HG03457 (cell line): Measurements from ENCODE around the gene FLAD1.

Source experiments
- ATAC-seq: cut with Tn5 transposase; IDR thresholded peaks from one replicate; pipeline ENCODE4 v1.9.1; 2021; ENCODE audit warnings: moderate number of reproducible peaks; ENCODE audit not compliant: unreplicated experiment

FLAD1 gene

DNA sequence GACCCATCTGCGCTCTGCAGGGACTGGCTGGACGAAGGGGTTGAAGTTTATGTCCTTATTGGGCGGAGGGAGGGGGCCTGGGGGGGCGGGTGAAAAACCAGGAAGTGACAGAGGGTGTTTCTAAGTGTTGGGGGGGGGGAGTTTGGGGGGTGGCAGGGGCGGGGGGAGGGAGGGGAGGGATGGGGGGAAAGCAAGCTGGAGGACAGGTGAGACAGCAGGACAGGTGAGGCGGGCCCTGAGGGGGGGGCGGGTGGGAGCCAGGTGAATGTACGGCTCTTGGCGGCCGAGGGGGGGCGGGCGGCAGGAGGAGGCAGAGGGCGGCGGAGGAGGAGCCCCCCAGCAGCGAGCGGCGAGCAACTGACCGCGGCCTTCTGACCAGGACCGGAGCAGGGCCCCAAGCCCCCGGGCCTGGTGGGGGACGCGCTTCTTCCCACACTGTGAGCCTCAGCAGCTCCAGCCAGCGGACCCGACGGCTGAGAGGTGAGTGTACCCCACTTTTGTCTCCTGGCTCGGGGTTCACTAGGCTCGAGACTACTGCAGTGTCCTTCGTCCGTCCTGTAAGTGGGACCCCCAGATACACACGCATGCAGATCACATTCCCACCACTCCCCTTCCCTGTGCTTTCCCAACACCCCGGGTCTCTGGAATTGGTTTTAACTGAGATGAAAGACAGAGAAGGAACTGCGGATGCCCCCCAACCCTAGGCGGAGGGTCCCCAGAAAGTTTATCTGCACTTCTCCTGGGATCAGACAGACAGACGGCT, 19.5 kb downstream of the FLAD1 start, which contains the start of gene ZBTB7B:
Gene ZBTB7B, plus strand, starts transcription at position 339 of the 763 bp plus-strand sequence. CDS start 11,859 bp downstream, outside the sequence.
- no peak for ATAC-seq

DNA sequence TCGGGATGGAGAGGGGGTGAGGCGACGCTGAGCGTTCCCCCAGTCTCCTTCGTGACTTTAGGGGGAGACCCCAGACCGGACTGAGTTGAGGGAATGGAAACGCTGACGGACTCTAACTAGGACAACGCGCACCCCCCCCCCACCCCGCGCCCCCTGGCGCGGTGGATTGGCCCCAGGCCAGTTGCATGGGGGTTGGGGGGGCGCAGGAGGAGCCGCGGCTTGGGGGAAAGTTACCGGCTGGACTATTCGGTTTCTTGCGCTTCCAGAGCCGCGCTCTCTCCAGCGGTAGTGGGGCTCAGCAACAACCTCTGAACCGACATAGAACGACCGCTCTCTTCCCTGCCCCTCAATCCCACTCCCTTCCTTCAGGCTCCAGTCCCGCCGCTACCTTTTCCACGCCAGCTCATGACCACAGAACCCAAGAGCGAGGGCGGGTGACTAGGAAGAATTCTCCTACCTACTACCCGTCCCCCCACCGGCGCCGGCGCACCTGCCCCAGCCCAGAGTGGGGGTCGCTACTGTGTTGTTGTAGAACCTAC, 20.2 kb downstream of the FLAD1 start:
- ATAC-seq, result no peak

- ATAC-seq, result no peak
These were observed 20.7 kb downstream of the FLAD1 start for GRCh38 chr1:155003766-155004351.

- ATAC-seq, result no peak
These were observed 21.4 kb downstream of the FLAD1 start for GRCh38 chr1:155004352-155005075.

GRCh38 chr1:155005076-155006011, 22.2 kb downstream of the FLAD1 start:
- no peak for ATAC-seq

DNA sequence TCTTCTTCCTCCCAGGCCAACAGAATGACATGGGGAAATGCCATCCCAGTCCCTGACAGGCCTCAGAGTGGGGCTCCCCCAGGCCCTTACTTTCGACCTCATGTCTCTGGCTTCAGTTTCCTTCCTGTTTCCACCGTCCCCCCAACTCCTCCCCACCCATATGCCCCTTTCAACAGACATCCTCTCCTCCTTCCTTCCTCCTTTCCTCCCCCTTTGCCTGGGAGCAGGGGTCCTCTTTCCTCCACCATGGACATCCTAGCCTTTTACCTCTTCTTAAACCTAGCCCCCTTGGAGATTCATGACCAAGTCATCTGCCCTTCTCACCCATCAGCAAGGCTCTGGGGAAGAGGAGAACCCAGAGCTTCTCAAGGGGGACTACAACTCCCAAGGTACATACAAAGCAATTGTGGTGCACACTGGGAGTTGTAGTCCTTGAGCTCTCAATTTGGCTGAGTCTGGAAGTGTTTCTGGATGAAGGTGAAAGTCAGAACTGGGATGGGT, 23.5 kb downstream of the FLAD1 start:
- ATAC-seq, result no peak

DNA sequence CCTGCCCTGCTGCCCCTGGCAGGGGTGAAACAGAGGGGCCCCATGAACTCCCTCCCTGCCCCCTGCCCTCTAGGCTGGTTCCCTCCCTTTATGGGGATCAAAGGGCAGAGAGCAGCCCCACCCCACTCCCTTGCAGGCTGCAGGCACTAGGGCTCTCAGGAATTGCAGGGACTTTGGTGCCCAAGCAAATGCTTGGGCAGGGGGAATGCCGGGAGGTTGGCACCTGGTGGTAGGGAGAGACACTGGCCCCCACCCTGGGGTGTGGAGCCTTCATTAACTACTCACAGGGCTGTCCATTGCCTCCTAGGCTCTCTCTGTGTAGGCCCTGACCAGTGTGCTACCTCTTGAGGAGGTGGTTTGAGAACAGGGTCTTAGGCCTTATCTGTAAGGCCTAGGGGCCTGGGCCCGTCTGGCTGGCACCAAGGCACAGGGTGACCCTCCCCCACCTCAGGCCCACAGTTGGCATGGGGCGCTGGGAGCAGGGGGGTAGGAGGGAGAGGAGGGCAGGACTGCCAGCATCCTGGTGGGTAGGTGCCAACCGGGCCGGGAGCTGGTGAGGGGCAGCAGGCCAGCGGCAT, 24.2 kb downstream of the FLAD1 start:
- ATAC-seq, result no peak

DNA sequence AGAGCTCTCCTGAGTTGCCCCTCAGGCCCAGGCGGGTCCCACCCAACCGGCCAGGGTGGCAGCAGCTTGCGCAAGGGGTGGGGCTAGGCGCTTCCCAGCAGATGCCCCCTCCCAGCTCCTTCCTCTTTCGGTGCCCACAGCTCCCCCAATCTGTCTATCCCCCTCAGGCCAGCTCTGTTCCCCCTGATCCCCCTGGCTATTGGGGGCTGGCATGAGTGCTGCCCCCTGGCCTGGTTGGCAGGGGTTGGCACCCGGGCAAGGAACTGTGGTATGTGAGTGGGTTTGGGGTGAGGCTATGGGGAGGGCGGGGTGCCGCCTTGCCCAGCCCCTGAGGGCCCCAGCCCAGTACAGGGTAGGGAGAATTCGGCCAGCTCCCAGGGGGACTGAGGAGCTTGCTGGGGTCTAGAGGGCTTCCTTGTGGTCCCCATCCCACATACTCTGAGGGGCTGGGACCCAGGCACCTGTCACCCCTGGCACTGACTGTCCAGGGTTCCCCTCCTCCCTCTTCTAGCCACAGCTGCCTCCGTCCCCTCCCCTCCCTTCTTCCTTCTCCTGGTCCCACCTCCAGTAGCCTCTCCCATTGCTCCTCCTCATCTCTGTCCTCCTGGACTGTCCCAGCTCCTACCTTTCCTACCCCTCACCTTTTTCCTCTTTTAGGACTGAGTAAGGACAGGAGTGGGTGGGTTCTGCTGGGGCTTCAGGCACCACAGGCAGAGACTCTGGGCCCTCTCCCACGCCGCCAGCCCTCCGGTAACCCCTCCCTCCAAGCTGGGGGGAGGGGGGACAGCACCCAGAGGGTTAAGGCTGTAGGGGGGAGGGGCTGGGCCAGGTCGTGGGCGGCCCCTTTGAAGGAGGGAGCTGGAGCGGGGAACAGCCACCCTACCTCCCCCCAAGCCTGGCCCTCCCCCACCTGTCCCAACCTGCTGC, 25.1 kb downstream of the FLAD1 start:
- ATAC-seq, result no peak

- ATAC-seq, result no peak
These were observed 26.1 kb downstream of the FLAD1 start for GRCh38 chr1:155009221-155009711.

DNA sequence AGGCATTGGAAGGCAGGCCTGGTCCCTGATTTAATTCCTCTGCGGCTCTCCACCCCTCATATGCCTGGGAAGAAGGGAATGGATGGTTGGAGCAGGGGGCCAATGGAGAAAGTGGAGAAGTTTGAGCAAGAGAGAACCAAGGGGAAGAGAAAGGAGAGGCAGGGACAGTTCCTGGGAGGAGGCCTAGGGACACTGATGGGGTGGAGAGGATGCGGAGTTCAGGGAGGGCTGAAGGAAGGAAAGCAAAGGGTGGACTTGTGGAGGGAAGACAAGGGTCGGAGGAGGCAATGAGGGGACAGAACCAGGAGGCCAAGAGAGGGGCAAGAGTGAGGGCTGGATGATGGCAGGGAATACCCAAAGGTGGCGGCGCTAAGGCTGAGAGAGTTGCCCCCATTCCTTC, 26.6 kb downstream of the FLAD1 start:
- ATAC-seq, result no peak

DNA sequence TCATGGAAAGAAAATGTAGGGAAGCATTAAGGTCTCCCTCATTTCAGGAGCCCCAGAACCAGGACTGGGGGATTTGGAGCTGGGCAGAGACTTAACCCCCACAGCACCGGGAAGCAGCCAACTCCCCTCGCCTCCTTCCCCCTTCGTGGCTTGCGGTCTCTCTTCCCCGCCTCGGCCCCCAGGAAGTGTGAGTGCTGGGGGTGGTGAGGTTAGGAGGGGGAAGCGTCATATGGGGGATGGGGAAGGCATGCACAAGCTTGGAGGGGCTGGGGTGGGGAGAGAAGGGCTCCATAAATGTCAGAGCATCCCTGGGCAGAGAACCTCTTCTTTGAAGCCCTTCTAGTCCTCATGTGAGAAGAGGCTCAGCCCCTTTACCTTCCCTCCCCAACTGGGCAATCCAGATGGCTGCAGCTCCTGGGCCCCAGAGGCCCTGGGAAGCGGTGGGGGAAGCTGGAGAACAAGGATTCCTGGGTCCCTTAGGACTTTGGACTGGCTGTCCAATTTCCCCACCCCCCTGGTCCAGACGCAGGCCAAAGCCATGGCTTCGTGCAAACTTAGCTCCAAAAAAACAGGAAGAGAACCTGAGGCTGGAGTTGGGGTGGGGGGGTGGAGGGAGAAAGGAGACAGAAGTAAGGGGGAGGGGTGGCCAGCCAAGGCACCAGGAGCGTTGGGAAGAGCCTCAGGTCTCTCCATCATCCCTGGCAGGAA, 27.2 kb downstream of the FLAD1 start:
- no peak for ATAC-seq

DNA sequence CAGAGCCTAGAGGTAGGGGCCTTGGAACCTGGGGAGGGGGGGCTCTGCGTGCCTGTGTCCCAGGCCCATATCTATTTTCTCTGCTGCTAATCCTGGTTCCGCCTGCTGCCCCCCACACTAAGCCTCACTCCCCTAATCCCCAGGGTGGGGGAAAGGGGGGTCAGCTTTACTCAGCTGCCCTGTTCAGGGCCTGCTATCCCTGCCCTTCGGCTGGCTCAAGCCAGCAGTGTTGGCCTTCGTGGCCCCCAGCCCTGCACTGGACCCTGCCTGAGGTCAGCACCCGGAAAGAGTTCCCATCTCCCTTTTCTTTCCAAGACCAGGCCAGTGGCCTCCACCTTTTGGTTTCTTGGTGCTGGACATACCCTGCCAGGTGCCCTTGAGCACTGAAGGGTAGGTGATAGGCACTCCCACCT, 27.9 kb downstream of the FLAD1 start:
- no peak for ATAC-seq

DNA sequence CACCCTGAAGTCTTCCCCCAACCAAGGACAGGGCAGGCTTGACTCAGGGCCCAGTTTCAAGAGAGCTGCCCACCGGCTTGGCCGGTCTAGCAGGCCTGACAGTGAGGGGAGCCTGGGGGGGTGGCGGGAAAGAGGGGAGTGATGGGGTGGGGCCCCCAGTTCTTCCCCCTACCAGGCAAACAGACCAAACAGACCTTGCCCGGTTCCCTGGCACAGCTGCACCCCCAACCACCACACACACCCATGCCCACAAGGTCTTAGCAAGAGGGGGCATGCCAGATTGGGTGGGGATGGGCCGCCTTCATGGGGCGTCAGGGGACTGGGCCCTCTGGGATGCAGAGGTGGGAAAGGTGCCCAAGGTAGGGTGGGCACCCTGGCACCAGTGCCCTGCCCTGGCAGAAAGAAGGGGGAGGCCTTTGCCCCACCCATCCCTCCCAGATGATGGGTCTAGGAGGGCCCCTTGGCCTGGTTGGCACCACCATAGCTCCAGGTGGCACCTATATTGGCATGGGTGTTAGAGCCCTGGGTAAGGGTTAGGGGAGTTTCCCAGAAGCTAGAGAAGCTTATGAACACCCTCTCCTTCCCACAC, 28.4 kb downstream of the FLAD1 start:
- ATAC-seq, result no peak

GRCh38 chr1:155012026-155012546, 28.9 kb downstream of the FLAD1 start:
- ATAC-seq, result no peak

DNA sequence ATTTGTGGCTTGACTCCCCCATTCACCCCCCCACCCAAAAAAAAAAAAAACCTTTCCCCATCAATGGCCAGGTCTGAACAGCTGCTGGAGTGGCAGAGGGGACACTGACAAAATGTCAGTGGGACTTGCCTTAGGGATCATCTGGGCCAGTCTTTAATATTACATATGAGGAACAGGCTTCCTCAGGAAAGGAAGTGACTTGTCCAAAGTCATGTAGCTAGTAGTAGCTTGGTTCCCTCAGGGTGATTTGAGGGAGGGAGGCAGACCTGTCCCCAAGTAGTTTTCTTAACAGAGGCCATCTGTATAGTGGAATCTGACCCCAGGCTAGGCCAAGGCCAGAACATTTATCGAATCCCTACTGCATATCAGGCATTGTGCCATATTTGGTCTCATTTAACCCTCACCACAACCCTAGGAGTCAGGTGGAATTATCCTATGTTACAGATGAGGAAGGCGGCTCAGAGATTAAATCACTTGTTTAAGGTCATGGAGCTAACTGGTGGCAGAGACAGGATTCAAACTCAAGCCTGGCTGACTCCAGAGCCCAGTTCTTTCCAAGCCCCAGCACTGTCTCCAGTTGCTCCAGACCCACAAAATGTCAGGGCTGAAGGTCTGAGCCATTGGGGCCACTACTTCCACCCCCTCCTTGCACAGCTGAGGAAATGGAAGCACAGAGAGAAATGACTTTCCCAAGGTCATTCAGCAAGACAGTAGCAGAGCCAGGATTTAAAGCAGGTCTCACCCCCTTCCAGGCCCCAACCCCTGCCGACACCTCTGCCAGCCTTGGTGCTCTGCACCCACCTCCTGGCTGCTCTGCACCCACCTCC, 29.8 kb downstream of the FLAD1 start:
- no peak for ATAC-seq

GRCh38 chr1:155013632-155014031, 30.5 kb downstream of the FLAD1 start:
- no peak for ATAC-seq
